ENCODE results near the gene ODR4.

DNA sequence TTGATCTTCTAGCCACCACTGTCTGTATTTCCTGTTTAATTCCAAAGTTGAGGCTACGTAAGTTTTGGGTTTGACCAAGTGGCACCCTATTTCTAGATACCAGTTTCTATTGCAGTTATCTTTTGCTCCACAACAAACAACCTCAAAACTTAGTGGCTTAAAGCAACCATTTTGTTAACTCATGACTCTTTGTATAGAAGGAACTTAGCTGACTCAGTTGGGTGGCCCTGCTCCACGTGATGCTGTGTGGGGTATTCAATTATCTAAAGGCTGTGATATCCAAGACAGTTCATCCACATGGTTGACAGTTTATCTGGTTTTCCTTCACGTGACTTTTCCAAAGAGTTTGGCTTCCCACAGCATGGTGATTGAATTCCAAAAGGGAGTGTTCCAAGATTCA lies 50.5 kb downstream of the ODR4 start:
- TF ChIP-seq CTCF (IDR thresholded peaks at IDR 0.05) (no peak), RAD21 (IDR thresholded peaks at IDR 0.05; ENCODE audit: low read length) (no peak), GABPA (IDR thresholded peaks at IDR 0.05; ENCODE audit: low read depth) (no peak), SMC3 (IDR thresholded peaks at IDR 0.05; ENCODE audit: low read depth, low read length) (no peak)
- TF ChIP-seq, protein P1, sequence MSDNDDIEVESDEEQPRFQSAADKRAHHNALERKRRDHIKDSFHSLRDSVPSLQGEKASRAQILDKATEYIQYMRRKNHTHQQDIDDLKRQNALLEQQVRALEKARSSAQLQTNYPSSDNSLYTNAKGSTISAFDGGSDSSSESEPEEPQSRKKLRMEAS (IDR thresholded peaks at IDR 0.05; ENCODE audit: low read depth), result no peak
- TF ChIP-seq, protein P2, sequence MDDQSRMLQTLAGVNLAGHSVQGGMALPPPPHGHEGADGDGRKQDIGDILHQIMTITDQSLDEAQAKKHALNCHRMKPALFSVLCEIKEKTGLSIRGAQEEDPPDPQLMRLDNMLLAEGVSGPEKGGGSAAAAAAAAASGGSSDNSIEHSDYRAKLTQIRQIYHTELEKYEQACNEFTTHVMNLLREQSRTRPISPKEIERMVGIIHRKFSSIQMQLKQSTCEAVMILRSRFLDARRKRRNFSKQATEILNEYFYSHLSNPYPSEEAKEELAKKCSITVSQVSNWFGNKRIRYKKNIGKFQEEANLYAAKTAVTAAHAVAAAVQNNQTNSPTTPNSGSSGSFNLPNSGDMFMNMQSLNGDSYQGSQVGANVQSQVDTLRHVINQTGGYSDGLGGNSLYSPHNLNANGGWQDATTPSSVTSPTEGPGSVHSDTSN (IDR thresholded peaks at IDR 0.05), result no peak

Measured in SK-N-SH (cell line).